Endodermal cell (in vitro differentiated cells): Measurements from ENCODE around the gene AQP9. TPM values are rescaled to one million over a fixed set of nuclear protein-coding genes. Genes with fewer than 3 reads are reported as not detected.

Experiments
- DNase-seq: peaks from one replicate; pipeline ENCODE4 v3.0.0-alpha.2; 2017
- H3K27ac ChIP-seq: 2 replicates; pipeline ENCODE4 v1.5.1; 2013; ENCODE audit warnings: mild to moderate bottlenecking, low read depth, low read length, moderate library complexity
- H3K27me3 ChIP-seq: 2 replicates; pipeline ENCODE4 v1.6.1; 2013; ENCODE audit warnings: mild to moderate bottlenecking, low read length, moderate library complexity; ENCODE audit not compliant: insufficient read depth, control insufficient read depth, poor library complexity, severe bottlenecking
- H3K36me3 ChIP-seq: 2 replicates; pipeline ENCODE4 v1.7.0; 2013; ENCODE audit warnings: mild to moderate bottlenecking, low read length, moderate library complexity; ENCODE audit not compliant: control insufficient read depth, insufficient read depth
- H3K4me1 ChIP-seq: one replicate; pipeline ENCODE4 v1.7.0; 2013; ENCODE audit warnings: low read length; ENCODE audit not compliant: control insufficient read depth, insufficient read depth
- H3K4me3 ChIP-seq: 2 replicates; pipeline ENCODE4 v1.5.1; 2013; ENCODE audit warnings: mild to moderate bottlenecking, low read length, moderate library complexity
- H3K9ac ChIP-seq: 2 replicates; pipeline ENCODE4 v1.6.1; 2013; ENCODE audit warnings: mild to moderate bottlenecking, low read length, moderate library complexity; ENCODE audit not compliant: poor library complexity, severe bottlenecking; ENCODE audit errors: extremely low read depth
- H3K9me3 ChIP-seq: 2 replicates; pipeline ENCODE4 v1.6.1; 2013; ENCODE audit warnings: mild to moderate bottlenecking, low read length, moderate library complexity; ENCODE audit not compliant: control insufficient read depth
- H3K27ac Mint-ChIP-seq: 2 replicates; pipeline ENCODE4 v1.8.0; 2020; ENCODE audit warnings: mixed read lengths
- H3K27me3 Mint-ChIP-seq: 2 replicates; pipeline ENCODE4 v1.8.0; 2021; ENCODE audit warnings: mild to moderate bottlenecking, mixed read lengths; ENCODE audit not compliant: insufficient read depth
- H3K36me3 Mint-ChIP-seq: 2 replicates; pipeline ENCODE4 v1.8.0; 2020; ENCODE audit warnings: low read depth, mixed read lengths
- H3K4me1 Mint-ChIP-seq: 2 replicates; pipeline ENCODE4 v1.8.0; 2020; ENCODE audit warnings: mixed read lengths
- H3K4me3 Mint-ChIP-seq: 2 replicates; pipeline ENCODE4 v1.8.0; 2020; ENCODE audit warnings: mild to moderate bottlenecking, moderate library complexity, mixed read lengths
- H3K9me3 Mint-ChIP-seq: 2 replicates; pipeline ENCODE4 v1.8.0; 2020; ENCODE audit warnings: mild to moderate bottlenecking, mixed read lengths
- WGBS, 2 experiments: methylation state at CpG; one replicate each; pipeline versions ENCODE4 v1.1.5 to v1.1.7; 2013; ENCODE audit warnings: missing lambda C conversion rate in 2 of 2, mixed read lengths in 1 of 2; ENCODE audit not compliant: insufficient coverage in 1 of 2, insufficient read length in 1 of 2; 5-methylcytosine and 5-hydroxymethylcytosine counted together
- total RNA-seq, 2 donors: library from RNA; stranded (reverse); fragmentation: NEBNext Ultra II Directional in 1 of 2; extraction: Animal tissue kit (Norgen Biotek cat#: 25700) in 1 of 2; gene quantifications; 2 replicates in 1 of 2; 3 replicates in 1 of 2; pipeline ENCODE4 v1.2.1, GENCODE V29; 2021
- TF ChIP-seq, protein P1 (sequence below): fragments of 200-600 bp; sonication (generic); conservative IDR thresholded peaks from 2 replicates; pipeline ENCODE4 v1.5.0; 2021; ENCODE audit warnings: antibody characterized with exemption, mild to moderate bottlenecking

AQP9 gene
- total RNA-seq, 2 donors from 2014 or later: not detected

- Histone ChIP-seq H3K27ac (no peak overlapping the region), H3K36me3 (no peaks in the 10 kb centered on the region), H3K4me3 (no peak overlapping the region), H3K9ac (no peak overlapping the region), H3K27me3 (no peaks in the 10 kb centered on the region), H3K4me1 (no peaks in the 10 kb centered on the region), H3K9me3 (no peaks in the 10 kb centered on the region)
- no peak overlapping the region for H3K27ac Mint-ChIP-seq
- TF ChIP-seq, protein P1, sequence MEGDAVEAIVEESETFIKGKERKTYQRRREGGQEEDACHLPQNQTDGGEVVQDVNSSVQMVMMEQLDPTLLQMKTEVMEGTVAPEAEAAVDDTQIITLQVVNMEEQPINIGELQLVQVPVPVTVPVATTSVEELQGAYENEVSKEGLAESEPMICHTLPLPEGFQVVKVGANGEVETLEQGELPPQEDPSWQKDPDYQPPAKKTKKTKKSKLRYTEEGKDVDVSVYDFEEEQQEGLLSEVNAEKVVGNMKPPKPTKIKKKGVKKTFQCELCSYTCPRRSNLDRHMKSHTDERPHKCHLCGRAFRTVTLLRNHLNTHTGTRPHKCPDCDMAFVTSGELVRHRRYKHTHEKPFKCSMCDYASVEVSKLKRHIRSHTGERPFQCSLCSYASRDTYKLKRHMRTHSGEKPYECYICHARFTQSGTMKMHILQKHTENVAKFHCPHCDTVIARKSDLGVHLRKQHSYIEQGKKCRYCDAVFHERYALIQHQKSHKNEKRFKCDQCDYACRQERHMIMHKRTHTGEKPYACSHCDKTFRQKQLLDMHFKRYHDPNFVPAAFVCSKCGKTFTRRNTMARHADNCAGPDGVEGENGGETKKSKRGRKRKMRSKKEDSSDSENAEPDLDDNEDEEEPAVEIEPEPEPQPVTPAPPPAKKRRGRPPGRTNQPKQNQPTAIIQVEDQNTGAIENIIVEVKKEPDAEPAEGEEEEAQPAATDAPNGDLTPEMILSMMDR: no peak
- H3K4me3 Mint-ChIP-seq: no peak overlapping the region
- no peaks in the 10 kb centered on the region for H3K36me3 Mint-ChIP-seq
- WGBS, 2 experiments: 88 to 96% methylated on average over 3 of the region's 3 CpGs
- peaks cover 4% of the 10 kb centered on the region for H3K27me3 Mint-ChIP-seq
- no peak for DNase-seq
- peaks cover 2% of the 10 kb centered on the region for H3K4me1 Mint-ChIP-seq
- H3K9me3 Mint-ChIP-seq: no peaks in the 10 kb centered on the region
These were observed 1.9 kb downstream of the AQP9 start for GRCh38 chr15:58139989-58140522.

DNA sequence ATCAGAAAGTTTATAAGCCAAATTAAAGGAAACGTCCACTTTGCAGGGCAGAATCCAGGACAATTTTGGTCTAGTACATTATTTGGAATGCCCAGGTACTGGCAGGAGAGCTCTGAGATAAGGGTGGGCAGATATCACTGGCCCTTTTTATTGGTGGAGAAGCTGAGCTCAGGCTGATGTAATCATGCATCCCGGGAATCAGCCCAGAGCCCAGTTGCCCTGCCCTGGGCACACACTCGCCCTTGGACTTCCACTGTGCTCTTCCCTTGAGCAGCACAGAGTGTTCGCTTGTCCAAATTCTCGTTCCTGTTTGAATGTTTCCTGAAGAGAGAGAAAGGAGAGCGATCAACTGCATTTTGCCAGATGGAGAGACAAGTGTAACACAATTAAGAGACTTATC is 3.7 kb downstream of the AQP9 start:
- Mint-ChIP-seq H3K27me3 (peaks cover 2% of the 10 kb centered on the region), H3K4me3 (no peak overlapping the region), H3K27ac (no peak overlapping the region), H3K4me1 (peaks cover 2% of the 10 kb centered on the region), H3K36me3 (no peaks in the 10 kb centered on the region), H3K9me3 (no peaks in the 10 kb centered on the region)
- no peak for DNase-seq
- Histone ChIP-seq H3K9me3 (no peaks in the 10 kb centered on the region), H3K36me3 (no peaks in the 10 kb centered on the region), H3K4me3 (no peak overlapping the region), H3K27ac (no peak overlapping the region), H3K9ac (no peak overlapping the region), H3K27me3 (no peaks in the 10 kb centered on the region), H3K4me1 (no peaks in the 10 kb centered on the region)
- WGBS, 2 experiments: 88 to 92% methylated on average over 6 of the region's 6 CpGs
- TF ChIP-seq, protein P1: no peak

DNA sequence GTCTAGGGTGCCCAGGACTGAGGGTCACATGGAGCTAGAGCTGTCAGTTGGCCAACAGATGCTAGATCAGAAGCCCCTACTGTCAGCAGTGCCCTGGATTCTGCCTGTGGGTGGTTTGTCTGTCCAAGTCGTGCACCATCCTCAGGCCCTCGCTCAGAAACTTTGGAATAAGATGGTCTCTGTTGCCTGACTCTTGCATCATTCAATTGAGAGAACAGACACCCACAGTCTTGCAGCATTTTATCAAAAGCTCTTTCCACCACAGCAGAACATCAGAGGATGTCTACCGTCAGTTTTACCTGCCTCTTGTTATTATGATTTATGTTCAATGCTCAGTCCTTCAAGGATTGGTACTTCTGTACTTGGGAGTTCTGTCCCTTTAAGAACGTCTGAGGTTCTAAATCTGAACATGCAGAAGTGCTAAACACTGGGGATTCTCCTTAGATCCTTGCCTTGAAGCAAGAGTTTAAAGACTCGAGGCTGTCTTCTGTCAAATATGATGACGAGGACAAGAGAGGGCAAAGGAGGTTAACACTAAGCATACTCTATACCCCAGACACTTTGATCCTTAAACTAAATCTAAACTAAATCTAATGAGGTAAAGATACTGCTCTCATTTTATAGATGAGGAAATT is 4.8 kb downstream of the AQP9 start:
- no peak overlapping the region for H3K27ac ChIP-seq
- Mint-ChIP-seq H3K4me3 (no peak overlapping the region), H3K4me1 (peaks cover 2% of the 10 kb centered on the region), H3K27ac (no peak overlapping the region), H3K27me3 (peaks cover 2% of the 10 kb centered on the region), H3K9me3 (no peaks in the 10 kb centered on the region), H3K36me3 (no peaks in the 10 kb centered on the region)
- no peak for DNase-seq
- H3K9ac ChIP-seq: no peak overlapping the region
- H3K4me1 ChIP-seq: no peaks in the 10 kb centered on the region
- no peaks in the 10 kb centered on the region for H3K36me3 ChIP-seq
- H3K4me3 ChIP-seq: no peak overlapping the region
- H3K9me3 ChIP-seq: no peaks in the 10 kb centered on the region
- no peaks in the 10 kb centered on the region for H3K27me3 ChIP-seq
- TF ChIP-seq, protein P1: no peak
- 88 to 92% methylated on average over 5 to 6 of the region's 6 CpGs for WGBS, 2 experiments
